DMS79 treated with DMSO at 0.1 percent for 48 hours (cell line): ENCODE measurements around the gene ART4.

ENCODE experiments used
- DNase-seq: peaks from one replicate; lab custom pipeline; 2025; lab: John Stamatoyannopoulos, UW

ART4 gene

GRCh38 chr12:14843425-14843887 is at the start of gene ART4:
Gene ART4 (minus strand): TSS chr12:14843526. CDS start chr12:14843113, 413 bp downstream.
- DNase-seq, result no peak

- DNase-seq, result no peak
These were observed 49.6 kb upstream of the ART4 start for GRCh38 chr12:14892726-14893505.

GRCh38 chr12:14890701-14891100 is 47.4 kb upstream of the ART4 start:
- DNase-seq, result no peak

GRCh38 chr12:14886271-14886670 is 42.9 kb upstream of the ART4 start:
- DNase-seq, result peak; percentile 15

GRCh38 chr12:14885718-14886221 is 42.4 kb upstream of the ART4 start, which contains the start of gene MGP:
Gene MGP (minus strand): TSS chr12:14885854. CDS start chr12:14885791, 63 bp downstream.
- no peak for DNase-seq

GRCh38 chr12:14884458-14884878 is 41.1 kb upstream of the ART4 start:
- peak; percentile 89 for DNase-seq

GRCh38 chr12:14883686-14884085 is 40.4 kb upstream of the ART4 start:
- DNase-seq, result no peak

GRCh38 chr12:14880890-14881453 is 37.6 kb upstream of the ART4 start:
- DNase-seq, result no peak

GRCh38 chr12:14879222-14879933 is 36.1 kb upstream of the ART4 start:
- no peak for DNase-seq

GRCh38 chr12:14878488-14878887 is 35.2 kb upstream of the ART4 start:
- no peak for DNase-seq

- no peak for DNase-seq
These were observed 33.5 kb upstream of the ART4 start for GRCh38 chr12:14876833-14877232.

GRCh38 chr12:14874882-14875281 is 31.6 kb upstream of the ART4 start:
- no peak for DNase-seq

GRCh38 chr12:14873440-14874185 is 30.3 kb upstream of the ART4 start:
- no peak for DNase-seq

GRCh38 chr12:14871886-14872285 is 28.6 kb upstream of the ART4 start:
- DNase-seq, result no peak

GRCh38 chr12:14871247-14871646 is 27.9 kb upstream of the ART4 start:
- DNase-seq, result no peak

GRCh38 chr12:14868916-14869506 is 25.7 kb upstream of the ART4 start:
- no peak for DNase-seq

GRCh38 chr12:14860490-14860889 is 17.2 kb upstream of the ART4 start:
- DNase-seq, result no peak

GRCh38 chr12:14858513-14858912 is 15.2 kb upstream of the ART4 start:
- DNase-seq, result no peak

- DNase-seq, result no peak
These were observed 11.4 kb upstream of the ART4 start for GRCh38 chr12:14854586-14855183.

GRCh38 chr12:14853961-14854360 is 10.6 kb upstream of the ART4 start:
- DNase-seq, result no peak

- no peak for DNase-seq
These were observed 9.6 kb upstream of the ART4 start for GRCh38 chr12:14852880-14853279.
